Hematopoietic multipotent progenitor cell treated with erythropoietin and hydrocortisone succinate and interleukin-3 and kit ligand, for 15 days (in vitro differentiated cells): ENCODE measurements around the gene RGS19.

ENCODE experiments used
- DNase-seq: peaks from one replicate; pipeline ENCODE4 v3.0.0-alpha.2; 2015; ENCODE audit warnings: low spot score

RGS19 gene

DNA sequence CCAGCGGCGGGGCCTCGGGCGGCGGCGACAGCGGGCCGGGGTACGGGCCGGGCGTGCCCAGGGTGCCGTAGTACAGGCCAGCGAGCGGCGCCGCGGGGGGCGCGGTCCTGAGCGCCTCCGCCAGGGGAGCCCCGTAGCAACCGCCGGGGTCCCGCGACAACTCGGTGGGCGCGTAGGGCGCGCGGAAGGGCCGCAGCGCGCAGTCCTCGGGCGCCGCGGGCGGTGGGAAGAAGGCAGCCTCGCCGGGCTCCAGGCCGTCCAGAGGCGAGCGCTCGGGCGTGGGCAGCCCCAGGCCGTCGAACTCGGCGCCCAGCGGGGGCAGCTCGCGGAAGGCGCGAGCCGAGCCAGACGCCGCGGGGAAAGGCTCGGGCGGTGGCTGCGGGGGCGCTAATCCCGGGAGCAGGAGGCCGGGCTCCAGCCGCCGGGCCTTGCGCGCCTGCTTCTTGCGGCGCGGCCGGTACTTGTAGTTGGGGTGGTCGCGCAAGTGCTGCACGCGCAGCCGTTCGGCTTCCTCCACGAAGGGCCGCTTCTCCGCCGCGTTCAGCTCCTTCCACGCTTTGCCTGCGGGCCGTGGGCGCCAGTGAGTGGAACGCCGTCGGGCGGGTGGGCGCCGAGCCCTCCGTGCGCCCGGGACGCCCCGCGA lies 30.8 kb downstream of the RGS19 start:
- no peak for DNase-seq

DNA sequence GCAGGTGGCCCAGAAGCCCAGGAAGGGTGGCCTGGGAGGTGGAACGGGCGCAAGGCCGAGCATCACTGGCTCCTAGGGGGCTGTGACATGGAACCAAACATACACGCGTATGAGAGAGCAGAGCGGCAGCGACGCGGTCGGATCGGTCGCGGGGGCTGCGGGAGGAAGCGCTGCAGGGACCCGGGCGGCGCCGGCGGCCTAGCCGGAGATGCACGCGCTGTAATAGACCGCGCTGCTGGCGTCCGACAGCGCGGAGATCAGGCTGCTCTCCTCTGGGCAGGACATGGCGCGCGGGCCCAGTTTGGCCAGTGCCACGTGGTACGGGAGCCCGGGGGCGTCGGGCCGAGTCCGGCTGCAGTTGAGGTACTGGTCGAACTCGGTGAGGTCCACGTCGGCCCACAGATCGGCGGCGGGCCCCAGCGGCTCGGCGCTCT lies 31.3 kb downstream of the RGS19 start:
- DNase-seq, result no peak

DNA sequence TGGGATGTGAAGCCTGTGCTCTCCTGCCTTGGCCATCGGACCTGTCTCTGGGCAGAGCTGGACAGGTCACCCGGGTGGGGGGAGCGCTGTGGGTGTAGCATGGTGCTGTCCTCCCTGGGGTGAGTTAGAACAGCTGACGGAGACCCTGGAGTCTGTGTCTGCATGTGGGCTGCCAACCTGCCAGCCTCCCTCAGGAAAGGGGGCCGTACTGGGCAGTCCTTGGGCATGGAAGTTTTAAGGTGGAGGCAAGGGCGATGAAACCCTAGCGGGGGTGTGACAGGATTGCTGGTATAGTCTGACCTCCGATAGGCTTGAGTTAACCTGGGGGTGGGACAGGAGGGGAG lies 32.3 kb downstream of the RGS19 start:
- DNase-seq, result no peak

DNA sequence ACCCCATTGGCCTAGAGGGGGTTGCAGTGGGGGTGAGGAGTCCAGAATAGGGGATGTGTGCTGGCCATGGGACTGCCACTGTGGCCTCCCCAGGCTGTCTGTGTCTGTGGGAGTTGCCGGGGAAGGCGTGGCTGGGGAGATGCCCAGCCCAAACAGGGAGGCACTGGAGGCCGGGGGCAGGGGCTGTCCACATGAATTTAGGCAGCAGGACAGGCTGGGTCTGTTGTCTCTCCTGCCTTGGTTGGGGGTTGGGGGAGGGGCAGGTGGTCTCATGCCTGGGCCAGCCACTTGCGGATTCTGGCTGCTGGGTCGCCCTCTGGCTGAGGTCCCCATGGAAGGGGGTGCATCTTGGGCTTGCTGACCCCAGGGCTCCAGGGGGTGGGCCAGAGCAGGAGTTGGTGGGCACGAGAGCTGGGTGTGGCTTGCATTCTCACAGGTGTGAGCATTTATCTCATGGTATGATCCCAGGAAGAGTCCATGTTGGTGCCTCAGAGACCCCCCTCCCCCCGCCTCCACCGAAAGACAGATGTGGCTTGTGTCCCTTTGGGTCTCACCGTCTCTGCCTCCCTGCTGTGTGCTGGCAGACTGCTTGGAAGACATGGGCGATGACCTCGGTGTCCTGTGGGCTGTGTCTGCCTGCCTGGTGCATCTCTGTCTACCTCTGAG lies 33.8 kb downstream of the RGS19 start:
- DNase-seq, result no peak

DNA sequence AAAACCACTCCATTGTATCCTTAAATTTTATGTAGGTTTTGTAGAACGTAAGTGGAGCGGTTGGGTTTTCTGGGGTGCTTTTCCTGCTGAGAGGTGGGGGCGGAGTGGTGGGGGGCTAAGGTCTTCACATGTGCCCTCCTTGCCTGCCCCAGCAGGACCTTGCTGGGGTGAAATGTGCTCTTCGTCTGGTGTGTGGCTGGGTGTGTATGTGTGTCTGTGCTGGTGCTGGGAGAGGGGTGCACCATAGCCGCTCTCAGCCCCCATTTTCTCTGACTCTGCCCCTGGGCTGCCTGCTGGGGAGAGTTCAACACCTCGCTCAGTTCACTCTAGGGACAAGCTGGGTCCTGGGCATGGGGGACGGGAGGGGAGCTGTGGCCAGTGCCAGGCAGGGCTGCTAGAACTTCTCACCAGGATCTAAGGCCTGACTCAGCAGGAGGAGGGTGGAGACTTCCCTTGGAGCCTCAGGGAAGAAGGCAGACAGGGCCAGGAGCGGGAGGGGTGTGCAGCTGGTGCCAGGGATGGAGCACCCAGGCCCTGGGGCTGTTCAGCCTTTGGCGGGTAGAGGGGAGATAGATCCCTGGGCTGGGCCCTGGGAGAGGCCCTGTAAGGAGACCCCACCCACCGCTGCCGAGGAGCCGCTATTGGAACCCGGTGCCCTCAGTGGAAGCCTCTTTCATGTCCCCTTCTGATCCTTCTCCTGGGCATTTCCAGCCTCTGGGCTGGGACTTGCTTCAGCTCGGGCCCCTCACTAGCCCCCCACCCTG lies 34.7 kb downstream of the RGS19 start:
- no peak for DNase-seq

DNA sequence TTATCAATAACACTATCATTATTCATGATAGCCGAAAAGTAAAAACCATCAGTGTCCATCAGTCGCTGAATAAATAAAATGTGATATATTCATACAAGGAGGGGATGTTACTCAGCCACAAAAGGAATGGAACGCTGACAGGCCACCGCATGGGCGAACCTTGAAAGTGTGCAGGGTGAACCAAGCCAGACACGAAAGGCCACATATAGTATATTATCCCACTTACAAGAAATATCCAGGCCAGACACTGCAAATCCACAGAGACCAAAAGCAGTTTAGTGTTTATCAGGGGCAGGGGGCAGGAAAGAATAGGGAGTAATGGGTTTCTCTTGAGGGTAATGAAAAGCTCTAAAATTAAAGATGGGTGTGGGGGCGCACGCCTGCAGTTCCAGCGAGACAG lies 35.5 kb downstream of the RGS19 start:
- DNase-seq, result no peak

DNA sequence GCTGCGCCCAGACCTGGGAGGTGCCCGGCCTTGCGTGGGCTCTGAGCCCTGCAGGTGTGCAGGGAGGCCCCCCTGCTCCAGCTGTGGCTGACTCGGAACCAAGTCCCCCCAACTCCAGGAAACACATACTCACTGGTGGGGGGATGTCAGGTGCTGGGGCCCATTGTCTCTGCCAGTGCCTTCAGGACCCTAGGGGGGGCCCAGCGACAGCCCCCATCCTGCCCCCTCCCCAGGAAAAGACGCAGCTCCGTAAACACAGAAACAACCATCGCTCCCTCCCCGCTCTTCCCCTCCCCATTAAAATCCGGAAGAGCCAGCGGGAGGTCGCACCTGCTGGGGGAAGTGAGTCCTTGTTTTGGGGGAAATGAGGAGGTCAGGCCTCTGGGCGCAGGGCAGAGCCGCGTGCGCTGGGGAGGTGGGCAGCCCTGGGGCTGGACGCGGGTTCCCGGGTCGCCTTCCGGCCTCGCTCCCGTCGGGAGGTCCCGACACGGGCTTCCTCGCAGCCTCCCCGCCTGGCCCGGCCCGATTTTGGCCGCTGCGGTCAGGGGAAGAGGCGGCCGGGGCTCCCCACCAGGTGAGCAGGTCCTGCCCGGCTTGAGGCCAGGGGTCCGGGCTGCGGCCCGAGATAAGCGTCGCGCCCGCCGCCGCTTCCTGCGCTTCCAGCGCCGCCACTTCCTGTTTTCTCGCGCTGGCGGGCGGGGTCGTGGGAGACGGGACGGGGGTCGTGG lies 37.1 kb downstream of the RGS19 start:
- no peak for DNase-seq

DNA sequence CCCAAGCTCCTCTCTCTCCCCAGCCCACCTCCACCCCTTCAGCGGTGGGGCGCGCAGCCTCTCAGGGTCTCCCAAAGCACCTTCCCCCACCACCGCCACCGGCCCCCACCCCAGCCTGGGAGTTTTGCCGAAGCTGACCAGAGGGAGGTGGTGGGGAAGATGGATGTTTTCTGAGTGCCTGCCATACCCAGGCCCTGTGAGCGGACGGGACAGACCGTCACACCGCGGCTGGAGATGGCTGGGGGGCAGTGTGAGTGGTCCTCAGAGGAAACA lies 37.6 kb downstream of the RGS19 start:
- DNase-seq, result no peak

DNA sequence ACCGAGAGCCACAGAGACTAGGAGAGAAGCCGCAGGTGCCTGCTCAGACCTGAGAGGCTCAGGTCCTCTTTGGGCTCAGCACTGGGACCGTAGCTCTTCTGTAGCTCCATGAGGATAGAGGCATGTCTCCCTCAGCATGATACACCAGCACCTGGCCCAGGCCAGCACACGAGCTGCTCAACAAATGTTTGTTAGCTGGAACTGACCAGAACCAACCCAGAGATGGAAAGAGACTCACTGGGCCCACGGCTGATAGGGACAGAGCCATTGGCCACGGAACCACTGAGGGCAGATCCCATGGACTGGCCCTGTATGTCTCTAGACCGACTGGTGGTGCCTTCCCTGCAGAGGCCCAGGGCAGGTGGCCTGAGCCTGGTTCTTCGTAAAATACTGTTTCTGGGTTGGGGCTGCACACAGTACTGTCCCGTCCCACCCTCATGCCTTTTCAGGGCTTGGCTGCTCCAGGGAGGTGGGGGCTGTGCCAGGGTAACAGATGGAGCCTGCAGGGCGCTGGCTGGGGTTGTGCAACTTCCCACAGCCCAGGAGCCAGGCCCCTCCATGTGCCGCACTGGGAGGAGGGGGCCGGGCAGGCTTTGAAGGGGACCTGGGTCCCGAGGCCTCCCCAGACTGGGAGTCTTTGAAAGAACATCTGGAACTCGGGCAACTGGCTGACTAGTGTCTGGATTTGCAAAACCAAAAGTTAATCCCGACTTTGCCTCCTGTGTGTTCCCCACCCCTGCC lies 38.1 kb downstream of the RGS19 start:
- DNase-seq, result no peak

DNA sequence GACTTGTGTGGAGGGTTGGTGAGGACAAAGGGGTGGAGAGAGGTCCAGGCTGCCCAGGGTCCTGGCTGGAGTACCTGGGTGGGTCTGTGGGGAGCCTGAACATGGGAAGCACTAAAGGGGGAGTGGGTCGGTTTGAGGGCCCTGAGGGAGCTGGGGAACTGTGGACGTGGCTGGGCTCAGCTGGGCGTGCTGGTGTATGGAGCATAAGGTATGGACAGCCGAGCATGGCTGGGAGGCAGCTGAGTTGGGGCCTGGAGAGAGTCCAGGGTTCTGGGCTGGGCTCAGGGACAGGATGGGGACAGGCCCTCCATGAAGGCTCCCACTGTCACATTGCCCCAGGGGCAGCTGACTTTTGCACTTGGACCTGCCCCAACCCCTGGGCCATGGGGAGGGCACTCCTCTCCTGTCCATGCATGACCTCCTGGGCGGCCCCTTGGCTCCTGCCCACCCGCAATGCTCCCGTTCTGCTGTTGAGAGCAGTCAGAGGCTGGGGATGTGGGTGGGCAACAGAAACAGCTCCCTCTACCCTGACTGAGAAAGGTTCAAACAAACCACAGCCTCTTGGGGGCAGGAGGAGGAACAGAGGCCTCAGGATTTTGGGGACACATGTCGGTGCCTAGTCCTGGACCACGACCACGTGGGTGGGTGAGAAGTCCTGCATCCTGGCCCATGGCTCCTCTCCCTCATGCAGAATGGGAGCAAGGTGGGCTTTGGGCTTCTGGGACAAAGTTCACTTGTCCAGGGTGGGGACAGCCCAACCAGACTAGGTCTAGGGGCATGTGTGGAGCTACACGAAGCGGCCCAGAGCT lies 38.9 kb downstream of the RGS19 start:
- no peak for DNase-seq

DNA sequence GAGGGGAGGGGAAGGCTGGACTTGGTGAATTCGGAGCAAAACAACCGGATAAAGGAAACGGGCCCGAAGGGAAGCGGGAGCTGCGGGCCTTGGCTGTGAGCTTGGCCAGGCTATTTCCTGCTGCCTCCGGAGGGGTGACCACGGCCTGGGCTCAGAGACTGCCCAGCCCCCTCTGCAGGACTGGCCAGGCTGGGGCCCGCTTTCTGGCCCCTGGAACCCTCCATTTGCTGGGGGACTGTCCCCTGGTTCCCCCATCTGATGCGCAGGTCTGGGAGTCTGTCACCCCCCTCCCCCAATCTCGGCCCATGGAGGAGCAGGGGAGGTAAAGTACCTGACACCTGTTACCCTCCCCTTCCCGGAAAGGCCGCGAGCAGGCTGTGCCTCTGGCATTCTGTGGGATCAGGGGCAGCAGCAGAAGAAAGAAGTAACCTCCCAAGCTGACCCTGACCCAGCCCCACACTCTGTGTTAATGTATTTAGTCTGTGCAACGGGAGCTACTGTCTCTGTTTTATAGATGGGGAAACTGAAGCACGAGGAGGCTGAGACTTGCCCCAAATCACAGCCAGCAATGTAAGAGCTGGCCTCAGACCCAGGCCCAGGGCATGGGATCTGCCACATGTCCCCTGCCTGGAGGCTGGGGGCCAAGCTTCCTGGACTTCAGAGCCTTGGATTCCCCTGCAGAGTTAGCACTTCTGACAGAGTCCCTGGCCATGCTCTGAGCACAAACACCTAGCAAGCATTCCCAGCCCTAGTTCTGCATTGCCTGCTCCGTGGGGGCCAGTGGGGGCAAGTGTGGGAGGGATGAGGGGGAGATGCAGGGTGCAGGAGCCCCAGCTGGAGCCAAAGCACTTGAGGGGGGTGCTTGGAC lies 39.8 kb downstream of the RGS19 start:
- DNase-seq, result no peak

DNA sequence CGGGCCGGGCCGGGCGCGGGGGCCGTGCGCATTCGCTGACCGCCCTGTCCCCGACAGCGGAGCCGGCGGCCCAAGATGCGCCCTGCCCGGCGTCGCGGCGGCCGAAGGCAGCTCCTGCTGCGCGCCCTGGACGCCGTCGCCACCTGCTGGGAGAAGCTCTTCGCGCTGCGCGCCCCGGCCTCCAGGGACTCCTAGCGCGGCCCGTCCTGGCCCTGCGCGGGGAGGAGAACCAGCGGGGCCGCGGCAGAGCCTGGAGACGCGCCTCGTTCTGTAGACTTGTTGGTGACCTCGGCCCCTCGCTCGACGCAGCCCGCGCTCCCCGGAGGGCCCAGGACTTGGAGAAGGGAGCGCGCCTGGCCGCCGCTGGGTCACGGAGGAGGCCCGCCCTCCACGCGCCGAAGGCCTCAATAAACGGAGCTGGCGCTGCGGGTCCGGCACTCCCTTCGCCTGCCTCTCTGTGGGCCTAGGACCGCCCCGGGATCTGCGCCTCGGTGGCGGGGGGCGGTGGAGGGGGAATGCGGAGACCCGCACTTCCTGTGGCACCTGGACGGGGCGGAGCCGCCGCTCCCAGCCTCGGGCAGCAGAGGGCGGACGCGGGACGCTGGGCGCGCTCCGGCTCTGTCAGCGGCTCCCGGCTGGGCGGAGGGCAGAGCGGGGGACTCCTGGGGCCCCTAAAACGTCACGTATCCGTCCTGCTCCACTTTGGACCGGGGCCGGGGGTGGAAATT lies 40.6 kb downstream of the RGS19 start:
- DNase-seq, result peak; percentile 23

DNA sequence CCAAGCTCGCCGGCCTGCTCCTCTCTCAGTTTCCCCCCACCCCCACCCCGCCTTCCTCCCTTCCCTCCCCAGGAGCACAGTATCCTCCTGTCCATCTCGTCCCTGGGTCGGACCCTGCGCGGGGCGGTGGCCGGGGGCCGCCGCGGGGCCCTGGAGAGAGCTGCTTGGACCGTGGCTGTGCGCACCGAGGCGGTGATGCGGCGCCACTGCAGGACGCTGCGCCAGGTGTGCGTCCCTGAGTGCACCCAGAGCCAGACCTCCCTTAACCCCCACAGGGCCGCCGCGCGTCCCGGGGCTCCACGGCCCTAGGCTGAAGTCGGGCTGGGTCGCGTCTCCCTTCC lies 41.1 kb downstream of the RGS19 start:
- no peak for DNase-seq

DNA sequence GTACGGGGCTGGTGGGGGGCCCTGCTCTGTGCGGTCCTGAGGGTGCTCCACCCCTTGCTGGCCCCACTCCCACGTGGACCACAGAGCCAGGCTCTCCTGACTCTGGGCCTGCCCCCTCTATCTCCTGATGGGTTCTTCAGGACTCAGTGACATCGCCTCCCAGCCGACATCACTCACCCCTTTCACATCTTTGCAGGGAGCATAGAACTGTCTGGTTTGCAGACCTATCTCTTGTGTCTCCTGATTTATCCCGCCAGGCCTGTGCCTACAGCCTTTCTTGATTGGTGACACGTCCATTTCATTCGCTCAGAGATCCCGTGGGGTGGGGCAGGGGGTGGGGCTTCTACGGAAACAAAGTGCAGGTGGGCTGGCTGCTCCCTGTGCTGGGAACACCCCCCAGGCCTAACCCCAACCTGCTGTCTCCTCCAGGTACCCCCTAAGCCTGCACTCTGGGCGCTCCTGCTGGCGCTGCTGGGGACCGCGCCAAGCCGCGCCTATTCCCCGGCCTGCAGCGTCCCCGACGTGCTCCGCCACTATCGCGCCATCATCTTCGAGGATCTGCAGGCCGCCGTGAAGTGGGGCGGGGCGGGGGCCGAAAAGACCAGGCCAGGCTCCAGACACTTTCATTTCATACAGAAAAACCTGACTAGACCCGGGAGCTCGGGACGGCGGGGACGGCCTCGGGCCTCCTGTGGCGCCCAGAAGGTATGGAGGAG lies 41.7 kb downstream of the RGS19 start:
- no peak for DNase-seq

DNA sequence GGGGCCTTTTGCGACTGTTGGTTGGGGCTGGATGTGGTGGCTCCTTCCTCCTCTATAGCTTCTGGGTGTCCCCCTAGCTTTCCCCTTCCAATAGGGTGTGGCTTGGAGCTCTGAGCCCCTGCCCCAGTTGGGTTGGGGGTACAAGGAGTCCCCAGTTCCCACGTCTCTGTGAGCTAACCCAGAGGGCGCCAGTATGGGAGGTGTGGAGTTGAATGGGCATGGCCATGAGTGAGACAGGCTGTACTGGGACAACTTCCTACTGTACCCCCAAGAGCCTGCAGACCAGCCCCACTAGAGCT lies 42.2 kb downstream of the RGS19 start:
- no peak for DNase-seq

DNA sequence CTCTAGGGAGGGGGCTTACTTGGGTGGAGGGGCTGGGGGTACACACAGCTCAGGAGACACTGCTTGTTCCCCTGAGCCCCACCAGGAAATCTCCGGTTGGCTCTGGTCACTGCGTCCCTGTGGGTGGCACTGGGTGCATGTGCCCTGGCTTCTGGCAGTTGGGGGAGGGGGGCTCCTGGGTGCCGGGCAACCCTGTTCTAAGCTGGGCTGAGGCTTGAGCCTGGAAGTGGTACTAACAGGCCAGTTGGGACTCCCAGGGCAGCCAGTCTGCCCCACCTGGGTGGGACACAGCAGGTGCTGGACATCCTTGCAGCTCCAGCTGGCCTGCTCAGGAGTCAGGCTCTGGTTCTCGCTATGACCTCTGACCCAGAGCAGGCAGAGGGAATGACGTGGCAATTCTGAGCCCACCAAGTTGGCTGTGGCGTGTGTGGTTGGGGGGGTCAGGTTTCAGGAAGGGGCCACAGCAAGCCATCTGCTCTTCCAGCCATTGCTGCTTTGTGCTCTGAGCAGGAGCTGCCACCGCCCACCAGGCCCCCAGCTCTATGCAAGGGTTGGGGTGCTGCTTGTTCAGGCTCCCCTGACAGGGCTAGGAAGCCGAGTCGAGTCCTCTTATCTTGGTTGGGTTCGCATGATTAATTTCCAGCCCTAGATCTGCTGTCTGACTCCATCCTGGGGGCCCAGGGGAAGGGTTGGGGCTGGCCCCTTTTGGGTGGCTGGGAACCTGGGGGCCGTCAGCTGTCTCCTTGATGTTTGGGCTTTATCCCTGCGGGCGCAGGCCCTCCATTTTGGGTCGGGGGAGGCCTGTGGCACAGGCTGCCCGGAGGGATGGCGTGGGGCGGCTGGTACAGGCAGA lies 42.7 kb downstream of the RGS19 start:
- no peak for DNase-seq

DNA sequence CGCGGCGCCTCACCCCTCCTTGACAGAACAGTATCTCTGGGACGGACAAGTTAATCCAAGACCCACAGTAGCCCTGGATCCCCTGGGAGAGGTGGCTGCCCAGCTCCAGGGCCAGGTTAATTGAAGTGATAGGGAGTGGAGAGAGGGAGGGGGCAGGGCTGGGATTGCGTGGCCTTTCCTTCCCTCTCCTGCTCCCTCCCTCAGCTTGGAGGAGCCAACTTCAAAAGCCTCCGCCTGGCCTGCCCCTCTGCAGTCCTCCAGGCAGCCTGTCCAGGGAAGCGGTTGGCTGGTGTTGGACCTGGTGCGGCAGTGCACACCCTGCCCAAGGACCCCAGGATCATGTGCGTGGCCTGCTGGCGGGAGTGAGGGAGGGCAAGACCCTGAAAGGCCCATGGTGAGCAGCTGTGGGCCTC lies 43.4 kb downstream of the RGS19 start, which contains the start of gene C20orf204:
Gene C20orf204 (plus strand): TSS at position 250 of the 413 bp plus-strand sequence. CDS start 142 bp downstream, at position 392.
- no peak for DNase-seq
